GM21619 (cell line): ENCODE data around the gene PARP6.

Experiments
- ATAC-seq: cut with Tn5 transposase; IDR thresholded peaks from one replicate; pipeline ENCODE4 v1.9.1; 2021; ENCODE audit not compliant: unreplicated experiment

The PARP6 gene

DNA sequence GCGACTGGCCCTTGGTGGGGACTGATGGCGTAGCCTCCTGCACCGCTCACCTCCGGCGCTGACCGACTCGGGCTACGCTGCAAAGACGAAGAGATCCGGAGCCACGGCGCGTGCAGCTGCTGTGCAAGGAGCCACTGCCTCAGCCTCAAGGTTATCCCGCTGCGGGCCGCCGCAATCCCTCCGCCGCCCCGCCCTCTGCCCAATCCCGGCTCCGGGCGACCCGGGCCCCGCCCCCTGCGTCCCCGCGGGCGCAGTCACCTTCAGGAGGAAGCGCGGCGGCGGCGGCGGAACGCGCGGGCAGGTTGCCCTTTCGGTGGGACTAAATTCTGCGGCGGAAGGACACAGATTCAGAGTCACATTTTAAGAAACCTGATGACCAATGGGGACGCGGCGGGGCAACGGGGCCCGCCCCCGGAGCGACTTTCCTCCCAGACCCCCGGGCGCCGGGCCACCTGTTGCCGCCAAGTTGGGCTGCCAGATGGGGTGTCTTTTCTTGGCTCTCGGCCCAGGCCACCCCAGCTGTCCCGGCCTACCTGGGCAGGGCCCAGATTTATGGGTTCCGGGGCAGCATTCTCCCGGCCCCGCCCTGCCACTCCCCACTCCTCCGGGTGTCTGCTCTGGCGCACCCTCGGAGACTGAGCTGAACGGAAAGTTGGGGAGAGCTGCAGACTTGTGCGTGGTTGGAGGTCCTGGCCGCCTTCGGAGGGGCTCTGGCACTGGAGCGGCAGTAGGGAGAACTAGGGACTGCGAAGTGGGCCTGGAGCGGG, 41.1 kb downstream of the PARP6 start, which contains the start of gene PKM:
Gene PKM (minus strand): TSS at position 125 of the 767 bp plus-strand sequence. CDS start 12,093 bp downstream, outside the sequence.
- peak; percentile 36 for ATAC-seq

DNA sequence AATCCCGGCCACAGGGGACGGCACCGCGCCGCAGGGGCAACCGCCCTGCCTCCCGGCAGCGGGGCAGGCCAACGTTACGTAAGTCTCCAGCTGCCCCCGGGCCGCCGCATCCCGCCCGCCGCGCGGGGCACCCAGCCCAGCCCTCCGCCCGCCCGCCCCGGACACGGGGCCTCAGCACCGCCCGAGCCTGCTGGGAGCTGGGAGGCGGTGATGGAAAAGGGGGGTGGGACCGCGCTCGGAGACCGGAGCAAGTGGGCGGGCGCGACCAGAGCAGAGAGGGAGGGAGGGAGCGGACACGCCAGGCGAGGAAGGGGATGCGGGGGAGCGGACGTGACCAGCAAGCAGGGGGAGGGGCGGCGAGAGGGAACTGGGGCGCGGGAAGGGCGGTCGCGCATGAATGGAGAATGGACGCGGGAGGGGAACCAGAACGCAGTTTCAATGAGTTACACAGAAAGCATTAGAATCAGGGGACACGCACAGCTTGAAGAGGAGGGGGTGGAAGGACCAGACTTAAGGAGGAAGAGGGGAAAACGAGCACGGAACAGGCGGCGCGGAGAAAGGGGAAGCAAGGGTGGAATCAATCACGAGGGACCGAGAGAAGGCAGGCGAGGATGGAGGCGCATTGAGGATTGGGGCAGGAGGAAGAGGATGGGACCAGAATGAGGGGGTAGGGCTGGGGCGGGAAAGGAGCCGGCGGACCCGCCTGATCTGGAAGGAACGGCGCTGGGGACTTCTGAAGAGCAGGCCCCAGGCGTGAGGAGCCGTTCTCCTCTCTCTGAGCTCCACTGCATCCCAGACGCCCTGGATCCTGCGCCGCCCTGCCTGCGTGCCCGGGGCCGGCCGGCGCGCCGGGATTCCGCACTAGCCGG, 41.9 kb downstream of the PARP6 start:
- ATAC-seq: no peak

DNA sequence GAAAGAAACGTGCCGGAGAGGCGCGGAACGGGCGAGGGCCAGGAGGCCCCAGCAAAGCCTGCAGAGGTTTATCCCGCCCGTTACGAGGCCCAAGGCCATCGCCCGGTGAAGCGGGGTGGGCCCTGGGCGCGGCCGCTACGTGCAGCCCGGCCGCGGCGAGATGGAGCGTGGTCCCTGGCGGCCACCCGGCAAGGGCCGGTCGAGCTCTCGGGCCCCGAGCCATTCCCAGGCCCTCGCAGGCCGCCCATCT, 42.5 kb downstream of the PARP6 start:
- no peak for ATAC-seq

GRCh38 chr15:72229076-72229946, 43.0 kb downstream of the PARP6 start:
- ATAC-seq: no peak

- ATAC-seq: no peak
Observed at GRCh38 chr15:72227720-72228119, 44.6 kb downstream of the PARP6 start.

DNA sequence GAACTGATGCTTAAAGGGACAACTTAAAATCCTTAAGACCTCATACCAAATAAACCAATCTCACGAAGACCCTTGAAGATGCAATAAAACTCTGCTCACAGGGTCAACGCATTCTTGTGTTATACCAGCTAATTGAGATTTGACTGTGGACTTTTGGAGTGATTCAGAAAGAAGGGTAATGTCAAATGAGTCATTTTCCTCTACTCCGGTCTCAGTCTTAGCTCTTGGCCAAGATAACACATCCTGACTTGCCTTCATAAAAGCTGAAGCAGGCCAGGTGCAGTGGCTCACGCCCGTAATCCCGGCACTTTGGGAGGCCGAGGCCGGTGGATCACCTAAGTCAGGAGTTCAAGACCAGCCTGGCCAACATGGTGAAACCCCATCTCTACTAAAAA, 45.2 kb downstream of the PARP6 start:
- ATAC-seq: no peak

DNA sequence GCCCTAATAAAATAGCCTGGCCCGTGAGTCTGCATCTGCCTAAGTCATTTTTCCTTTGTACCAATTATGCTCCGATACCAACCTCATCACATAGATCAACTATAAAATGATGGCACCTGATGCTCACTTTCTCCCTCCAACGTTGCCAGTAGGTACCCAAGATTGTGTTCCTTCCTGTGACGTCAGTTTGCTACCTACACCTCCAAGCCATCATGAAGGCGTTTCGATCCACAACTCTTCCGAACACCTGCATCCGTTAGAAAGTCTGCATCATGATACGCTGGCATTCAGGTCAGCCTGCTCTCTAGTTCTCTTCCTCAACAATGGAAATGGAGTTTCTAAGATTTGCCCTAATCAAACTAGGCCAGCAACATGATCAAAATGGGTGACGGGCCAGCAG, 49.1 kb downstream of the PARP6 start:
- ATAC-seq: no peak

GRCh38 chr15:72222393-72222792, 50.0 kb downstream of the PARP6 start:
- no peak for ATAC-seq

DNA sequence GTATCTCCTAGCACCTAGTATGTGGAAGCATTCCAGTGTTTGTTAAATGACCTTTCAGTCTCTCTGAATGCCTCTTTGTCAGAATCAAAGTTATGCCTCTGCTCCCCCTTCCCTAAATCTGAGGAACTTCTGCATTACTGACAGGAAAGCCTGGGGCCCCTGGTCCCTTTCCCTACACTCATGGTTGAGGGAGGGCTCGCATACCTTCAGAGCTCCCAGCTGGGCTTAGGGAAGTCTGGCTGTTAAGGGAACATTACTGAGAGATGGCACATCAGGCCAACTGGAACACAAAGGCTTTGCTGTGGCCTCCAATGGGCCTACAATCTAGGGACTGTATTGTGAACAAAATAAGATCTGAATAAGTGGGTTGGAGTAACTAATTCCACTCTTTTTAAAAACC, 51.7 kb downstream of the PARP6 start:
- no peak for ATAC-seq

DNA sequence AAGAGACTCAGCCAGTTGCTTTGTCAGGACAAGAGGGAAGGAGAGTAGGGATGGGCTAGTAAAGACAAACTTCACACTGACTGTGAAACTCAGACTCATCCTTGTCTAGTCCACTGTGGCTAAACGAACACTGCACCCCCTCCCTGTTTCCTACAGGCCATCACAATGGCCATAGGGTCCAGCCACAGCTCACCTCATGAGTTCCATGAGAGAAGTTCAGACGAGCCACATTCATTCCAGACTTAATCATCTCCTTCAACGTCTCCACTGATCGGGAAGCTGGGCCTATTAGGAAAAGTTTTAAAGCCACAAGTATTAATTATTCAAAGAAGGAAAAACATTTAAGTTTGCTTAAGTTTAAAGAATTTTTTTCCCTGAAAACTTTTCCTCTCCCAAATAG, 55.1 kb downstream of the PARP6 start:
- no peak for ATAC-seq

DNA sequence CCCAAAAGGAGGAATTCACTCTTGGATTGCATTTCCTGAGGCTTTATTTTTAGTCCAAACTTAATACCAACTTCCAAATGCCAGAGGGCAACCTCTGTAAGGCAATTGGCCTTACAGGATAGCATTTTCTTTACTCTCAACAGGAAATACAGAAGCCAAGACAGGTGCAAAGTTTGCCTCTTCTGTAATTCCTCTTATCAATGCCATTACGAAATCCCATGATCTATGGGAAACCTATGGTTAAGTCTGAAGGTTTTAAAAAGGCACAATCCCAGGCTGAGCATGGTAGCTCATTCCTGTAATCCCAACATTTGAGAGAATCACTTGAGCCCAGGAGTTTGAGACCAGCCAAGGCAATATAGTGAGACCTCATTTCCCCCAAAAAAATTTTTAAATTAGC, 56.3 kb downstream of the PARP6 start:
- ATAC-seq: no peak

- no peak for ATAC-seq
Observed at GRCh38 chr15:72207558-72208085, 64.7 kb downstream of the PARP6 start.

DNA sequence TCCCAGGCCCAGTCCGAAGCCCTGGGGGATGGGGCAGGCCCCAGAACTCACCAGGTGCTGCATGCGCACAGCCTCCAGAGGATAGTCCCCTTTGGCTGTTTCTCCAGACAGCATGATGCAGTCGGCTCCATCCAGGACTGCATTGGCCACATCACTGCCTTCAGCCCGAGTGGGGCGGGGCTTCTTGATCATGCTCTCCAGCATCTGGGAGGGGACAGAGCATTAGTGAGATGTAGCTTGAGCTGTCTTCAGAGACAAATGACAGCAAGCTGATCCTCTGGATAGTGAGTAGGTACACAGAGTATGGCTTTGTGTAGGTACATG, 65.7 kb downstream of the PARP6 start:
- ATAC-seq: no peak

DNA sequence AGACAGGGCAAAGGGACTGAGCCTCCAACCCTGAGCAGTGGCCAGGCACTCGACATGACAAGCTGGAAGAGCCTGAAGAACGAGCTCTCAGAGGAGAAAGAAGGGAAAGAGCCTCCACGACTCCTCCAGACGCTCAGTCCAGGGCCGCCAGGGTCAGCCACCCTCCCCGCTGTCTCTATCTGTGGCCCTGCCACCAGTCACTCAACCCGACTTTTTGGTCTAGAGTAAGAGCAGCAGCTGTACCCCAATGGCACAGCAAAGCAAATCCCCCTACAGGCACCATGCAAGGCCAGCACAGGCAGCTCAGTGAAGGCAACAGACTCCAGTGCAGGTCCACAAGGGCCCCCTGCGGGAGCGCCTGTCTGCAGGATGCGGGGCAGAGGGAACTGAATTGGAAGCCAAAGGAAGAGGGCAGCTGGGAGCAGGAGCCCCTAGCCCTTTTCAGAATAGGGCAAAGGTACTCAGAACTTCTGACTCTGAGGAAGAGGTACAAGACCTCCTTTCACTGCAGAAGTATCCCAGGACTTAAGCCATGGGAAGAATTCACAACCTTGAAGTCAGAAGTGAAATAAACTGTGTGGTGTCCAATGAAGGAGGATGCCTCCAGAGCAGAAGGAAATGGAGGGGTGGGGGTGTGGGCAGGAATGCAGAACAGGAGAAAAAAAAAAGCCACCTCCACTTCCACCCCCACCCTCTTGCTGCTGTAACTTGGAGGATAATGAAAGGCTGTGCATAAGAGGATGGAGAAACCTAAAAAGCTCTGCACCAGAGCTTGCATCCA, 66.3 kb downstream of the PARP6 start:
- ATAC-seq: no peak

- no peak for ATAC-seq
Observed at GRCh38 chr15:72205273-72205672, 67.1 kb downstream of the PARP6 start.

DNA sequence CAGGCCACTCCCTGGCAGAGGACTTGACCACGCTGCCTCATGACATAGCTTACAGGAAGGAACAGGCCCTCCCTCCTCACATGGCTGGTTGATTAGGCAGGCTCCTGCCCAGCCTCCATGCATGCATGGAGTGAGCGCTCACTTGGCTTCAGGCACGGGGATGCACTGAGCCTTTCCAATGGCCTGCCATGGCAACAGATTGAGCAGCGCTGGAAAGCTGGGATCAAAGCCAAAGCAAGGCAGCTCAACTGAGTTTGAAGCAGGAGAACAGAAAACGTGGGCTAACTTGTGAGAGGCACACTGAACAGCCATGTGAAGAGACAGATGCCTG, 68.9 kb downstream of the PARP6 start:
- no peak for ATAC-seq

DNA sequence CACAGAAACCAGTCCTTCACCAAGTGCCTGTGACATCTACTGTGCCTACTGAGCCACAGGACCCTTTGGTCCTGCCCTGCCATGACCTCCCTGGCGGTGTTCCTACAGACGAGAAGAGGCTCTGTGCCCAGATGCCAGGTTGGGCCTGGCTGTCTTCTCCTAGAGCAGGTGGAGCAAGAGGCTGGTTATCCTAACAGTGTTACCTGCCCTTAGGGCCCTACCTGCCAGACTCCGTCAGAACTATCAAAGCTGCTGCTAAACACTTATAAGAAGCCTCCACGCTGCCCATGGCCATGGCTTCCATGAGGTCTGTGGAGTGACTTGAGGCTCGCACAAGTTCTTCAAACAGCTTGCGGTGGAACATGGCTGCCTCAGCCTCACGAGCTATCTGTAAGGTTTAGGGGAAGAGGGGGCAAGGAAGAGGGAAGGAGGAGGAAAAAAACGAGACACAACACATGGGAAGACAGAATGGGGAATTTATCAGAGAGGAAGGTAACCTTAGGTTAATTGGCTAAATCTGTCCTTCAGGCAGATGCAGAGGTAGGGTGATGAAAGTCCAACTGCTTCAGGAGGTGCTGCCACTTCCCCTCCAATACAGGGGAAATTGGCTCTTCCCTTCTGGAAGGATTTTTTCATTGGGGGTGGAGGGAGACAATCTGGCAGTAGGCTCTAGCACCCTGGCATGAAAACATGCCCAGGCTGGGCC, 69.4 kb downstream of the PARP6 start:
- ATAC-seq: no peak

DNA sequence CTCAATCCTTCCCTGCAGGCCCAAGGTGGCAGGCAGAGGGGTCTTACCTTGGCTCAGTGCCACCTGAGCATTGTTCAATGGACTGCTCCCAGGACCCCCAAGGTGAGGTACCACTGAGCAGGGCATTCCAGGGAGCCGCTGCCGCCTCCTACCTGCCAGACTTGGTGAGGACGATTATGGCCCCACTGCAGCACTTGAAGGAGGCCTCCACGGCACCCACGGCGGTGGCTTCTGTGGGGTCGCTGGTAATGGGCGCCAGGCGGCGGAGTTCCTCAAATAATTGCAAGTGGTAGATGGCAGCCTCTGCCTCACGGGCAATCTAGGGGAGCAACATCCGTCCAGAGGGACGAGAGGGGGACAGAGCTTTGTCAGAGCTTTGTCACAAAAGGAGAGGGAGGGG, 70.1 kb downstream of the PARP6 start:
- ATAC-seq: no peak

GRCh38 chr15:72201391-72201921, 70.9 kb downstream of the PARP6 start:
- ATAC-seq: no peak
